K562 (cell line): ENCODE data around the gene AKAP7. TPM values are rescaled to one million over a fixed set of nuclear protein-coding genes. Genes with fewer than 3 reads are reported as not detected.

Experiments
- ATAC-seq: fragments of 200-7000 bp; cut with Tn5 transposase; 3 replicates; pipeline ENCODE4 v1.9.1; 2020; ENCODE audit warnings: moderate library complexity
- BruUV-seq: library from RNA; stranded (reverse); fragments of 400-500 nt; replicated peaks from 2 replicates; lab custom pipeline; 2021; lab: Mats Ljungman, UMichigan
- CTCF ChIA-PET: fragments of 300-600 bp; formaldehyde crosslinking; extraction: SDS; loops from one replicate; lab custom pipeline; 2021; ENCODE audit warnings: low intra/inter-chr PET ratio; lab: Yijun Ruan, JAX
- POLR2A ChIA-PET: fragments of 300-600, 350-650 bp; sonication (Branson Sonifier 250); formaldehyde crosslinking; extraction: SDS; loops from one replicate; lab custom pipeline; 2021; ENCODE audit warnings: antibody characterized with exemption, inconsistent platforms; lab: Yijun Ruan, JAX
- DNase-seq, 4 experiments: peaks; one replicate each; pipeline versions ENCODE4 v3.0.0 to v3.0.0-alpha.2; 2011 to 2018; ENCODE audit warnings: low spot score in 3 of 4, mixed read lengths in 3 of 4; ENCODE audit errors: extremely low read depth in 1 of 4
- FAIRE-seq: peaks from 2 replicates; lab custom pipeline; 2011; peaks lifted over from hg19 to GRCh38; lab: Jason Lieb, UNC
- H2AFZ ChIP-seq: 2 replicates; pipeline ENCODE4 v1.6.0; 2011; ENCODE audit warnings: low read depth, low read length, control low read depth, inconsistent platforms
- H3K27ac ChIP-seq: fragments of 200-600 bp; 3 replicates; pipeline ENCODE4 v1.8.0; 2011; ENCODE audit warnings: low read depth, mild to moderate bottlenecking, control low read depth, inconsistent platforms, low read length, moderate library complexity, mixed read lengths; ENCODE audit errors: extremely low read depth
- H3K27me3 ChIP-seq, 2 experiments: fragments of 300-600 bp in 1 of 2; 2 replicates in 1 of 2; 3 replicates in 1 of 2; pipeline versions ENCODE4 v1.6.0 to v1.8.0; 2011; ENCODE audit warnings: inconsistent platforms in 2 of 2, low read length in 2 of 2, mild to moderate bottlenecking in 1 of 2, mixed read lengths in 1 of 2, moderate library complexity in 1 of 2; ENCODE audit not compliant: control insufficient read depth in 2 of 2, insufficient read depth in 2 of 2
- H3K36me3 ChIP-seq: fragments of 300-600 bp; 3 replicates; pipeline ENCODE4 v1.8.0; 2011; ENCODE audit warnings: mild to moderate bottlenecking, low read length, inconsistent platforms; ENCODE audit not compliant: control insufficient read depth, insufficient read depth
- H3K4me1 ChIP-seq, 2 experiments: fragments of 200-600 bp in 1 of 2; replicated peaks in 1 of 2; 2 replicates in 1 of 2; 3 replicates in 1 of 2; pipeline versions ENCODE4 v1.5.1 to v1.8.0; 2011; ENCODE audit warnings: inconsistent platforms in 2 of 2, low read length in 2 of 2, mild to moderate bottlenecking in 1 of 2, mixed read lengths in 1 of 2, moderate library complexity in 1 of 2; ENCODE audit not compliant: control insufficient read depth in 2 of 2, insufficient read depth in 2 of 2
- H3K4me2 ChIP-seq: 2 replicates; pipeline ENCODE4 v1.6.1; 2011; ENCODE audit warnings: low read length, control low read depth, inconsistent platforms, mixed read lengths; ENCODE audit not compliant: insufficient read depth
- H3K4me3 ChIP-seq: fragments of 200-600 bp; sonication (generic), shearing (Covaris generic); 2 replicates; pipeline ENCODE4 v1.5.1; 2016; ENCODE audit warnings: control low read depth, inconsistent platforms
- H3K79me2 ChIP-seq: fragments of 200-600 bp; 3 replicates; pipeline ENCODE4 v1.8.0; 2011; ENCODE audit warnings: low read length, inconsistent platforms; ENCODE audit not compliant: control insufficient read depth, insufficient read depth
- H3K9ac ChIP-seq, 2 experiments: 2 replicates each; pipeline versions ENCODE4 v1.6.0 to v1.6.1; 2011; ENCODE audit warnings: low read depth in 2 of 2, low read length in 2 of 2, control low read depth in 1 of 2, inconsistent platforms in 1 of 2, mild to moderate bottlenecking in 1 of 2, mixed read lengths in 1 of 2; ENCODE audit not compliant: insufficient read depth in 1 of 2
- H3K9me1 ChIP-seq: one replicate; pipeline ENCODE4 v1.6.0; 2011; ENCODE audit warnings: inconsistent platforms, mild to moderate bottlenecking, low read length, moderate library complexity; ENCODE audit not compliant: control insufficient read depth, insufficient read depth
- H3K9me3 ChIP-seq: replicated peaks from 2 replicates; pipeline ENCODE4 v1.5.1; 2011; ENCODE audit warnings: low read depth, low read length, inconsistent platforms; ENCODE audit not compliant: control insufficient read depth, insufficient read depth
- H4K20me1 ChIP-seq: replicated peaks from 2 replicates; pipeline ENCODE4 v1.6.1; 2011; ENCODE audit warnings: low read length, inconsistent platforms, mixed read lengths; ENCODE audit not compliant: control insufficient read depth, insufficient read depth
- EHMT2 ChIP-seq: fragments of 450-650 bp; IDR thresholded peaks from 2 replicates; pipeline ENCODE4 v1.6.1; 2018; ENCODE audit warnings: antibody characterized with exemption
- HDAC8 ChIP-seq: fragments of 450-650 bp; IDR thresholded peaks from 2 replicates; pipeline ENCODE4 v1.6.1; 2016; ENCODE audit warnings: mild to moderate bottlenecking, missing genetic modification characterization, moderate library complexity, missing compliant biosample characterization
- NFIX ChIP-seq: fragments of 250-450 bp; sonication (Bioruptor Pico); IDR thresholded peaks from 2 replicates; pipeline ENCODE4 v1.4.0; 2020; ENCODE audit warnings: low read depth, mild to moderate bottlenecking, moderate library complexity
- PYGO2 ChIP-seq: fragments of 450-650 bp; IDR thresholded peaks from 2 replicates; pipeline ENCODE4 v1.6.1; 2016; ENCODE audit warnings: mild to moderate bottlenecking, missing genetic modification characterization, moderate library complexity, missing compliant biosample characterization
- SNIP1 ChIP-seq: fragments of 450-650 bp; IDR thresholded peaks from 2 replicates; pipeline ENCODE4 v1.7.1; 2017; ENCODE audit warnings: low read depth, mild to moderate bottlenecking
- ZNF282 ChIP-seq: sonication (generic); formaldehyde crosslinking; IDR thresholded peaks from 2 replicates; pipeline ENCODE4 v1.8.1; 2023; ENCODE audit warnings: missing genetic modification reagents
- WGBS: fragments of 100-300 bp; shearing (Covaris generic); methylation state at CpG from one replicate; pipeline ENCODE4 v1.1.6; 2016; ENCODE audit warnings: low coverage, mixed read lengths; ENCODE audit not compliant: insufficient coverage; ENCODE audit errors: missing lambda C conversion rate; 5-methylcytosine and 5-hydroxymethylcytosine counted together
- in situ Hi-C: fragments of 300-500 bp; cut with MboI; formaldehyde crosslinking; loops from 4 replicates; pipeline ENCODE4 v1.15.0; 2018; ENCODE audit warnings: inconsistent platforms, mixed read lengths
- intact Hi-C: fragments of 100-400 bp; cut with micrococcal nuclease; formaldehyde crosslinking; loops from 2 replicates; pipeline ENCODE4 v1.14.2; 2022
- polyA plus RNA-seq, 8 experiments: library from polyadenylated mRNA; depleted of rRNA in 4 of 8; stranded (reverse) in 5 of 8; unstranded in 3 of 8; fragments of >200 nt; fragmentation: Nextera tagmentation in 2 of 8; fragmentation: Illumina TruSeq in 1 of 8; extraction: Ambion mirVana in 2 of 8; extraction: Trizol in 1 of 8; gene quantifications; 2 replicates each; pipeline versions ENCODE4 v1.2.1 to v1.2.3, GENCODE V29; 2011 to 2014; ENCODE audit warnings: inconsistent platforms in 1 of 8, missing spikeins in 1 of 8
- total RNA-seq, 7 experiments: library from RNA; depleted of rRNA in 6 of 7; stranded (reverse); fragments of >200 nt in 6 of 7; fragmentation: Illumina TruSeq in 2 of 7; extraction: Trizol in 2 of 7; gene quantifications; 2 replicates each; pipeline versions ENCODE4 v1.2.1 to v1.2.3, GENCODE V29; 2011 to 2021; ENCODE audit warnings: low replicate concordance in 1 of 7
- TF ChIP-seq, protein P1 (sequence below), 2 experiments: IDR thresholded peaks; 2 replicates each; pipeline ENCODE4 v1.6.1; 2011; ENCODE audit warnings: borderline replicate concordance in 1 of 2, control low read depth in 1 of 2, low read depth in 1 of 2, low read length in 1 of 2, mild to moderate bottlenecking in 1 of 2, mixed read lengths in 1 of 2, moderate library complexity in 1 of 2; ENCODE audit not compliant: insufficient read depth in 1 of 2, insufficient read length in 1 of 2, poor library complexity in 1 of 2, severe bottlenecking in 1 of 2; ENCODE audit errors: extremely low read depth in 1 of 2
- TF ChIP-seq, protein P2 (sequence below): fragments of 250-450 bp; sonication (Bioruptor Pico); IDR thresholded peaks from 2 replicates; pipeline ENCODE4 v1.9.0; 2021; ENCODE audit warnings: mild to moderate bottlenecking, inconsistent platforms
- TF ChIP-seq, protein P3 (sequence below): sonication (generic); formaldehyde crosslinking; IDR thresholded peaks from 2 replicates; pipeline ENCODE4 v1.5.0; 2020; ENCODE audit warnings: missing genetic modification reagents

AKAP7 gene
- total and polyA plus RNA-seq, 9 of the 15 experiments (the other 6 are each of a cell fraction or from before 2014, with no cell fraction given), result 0.82 to 2.6 (median 1.6) TPM

DNA sequence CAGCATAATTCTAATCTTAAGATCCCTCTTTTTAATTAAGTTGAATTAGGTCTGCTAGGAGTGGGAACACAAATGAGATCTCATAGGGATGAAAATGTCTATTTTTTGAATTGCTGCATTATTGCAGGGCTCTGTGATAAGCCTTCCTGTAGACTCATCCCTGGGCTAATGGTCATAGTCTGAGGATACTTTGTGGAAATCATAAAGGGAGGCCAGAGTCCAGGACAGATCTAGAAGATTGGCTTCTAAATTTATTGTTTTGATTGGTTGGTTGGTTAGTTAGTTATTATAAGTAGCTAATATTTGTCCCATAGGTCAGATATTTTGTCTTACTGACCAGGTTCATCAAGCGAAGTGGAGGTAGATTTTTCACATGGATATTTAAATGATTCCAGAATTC, 142.3 kb downstream of the AKAP7 start:
- no peak for FAIRE-seq
- Histone ChIP-seq H3K79me2 (no peaks in the 10 kb centered on the region), H3K36me3 (no peaks in the 10 kb centered on the region), H3K9me3 (no peaks in the 10 kb centered on the region), H3K9me1 (no peaks in the 10 kb centered on the region), H4K20me1 (no peaks in the 10 kb centered on the region), H3K27me3 (no peaks in the 10 kb centered on the region), H3K4me2 (no peak overlapping the region), H3K4me1 (no peaks in the 10 kb centered on the region), H3K9ac (no peak overlapping the region), H2AFZ (no peak overlapping the region), H3K27ac (no peak overlapping the region), H3K4me3 (no peak overlapping the region)
- WGBS, result 13% methylated on average over 1 of the region's 1 CpG
- no peak for DNase-seq
- TF ChIP-seq, protein P1, sequence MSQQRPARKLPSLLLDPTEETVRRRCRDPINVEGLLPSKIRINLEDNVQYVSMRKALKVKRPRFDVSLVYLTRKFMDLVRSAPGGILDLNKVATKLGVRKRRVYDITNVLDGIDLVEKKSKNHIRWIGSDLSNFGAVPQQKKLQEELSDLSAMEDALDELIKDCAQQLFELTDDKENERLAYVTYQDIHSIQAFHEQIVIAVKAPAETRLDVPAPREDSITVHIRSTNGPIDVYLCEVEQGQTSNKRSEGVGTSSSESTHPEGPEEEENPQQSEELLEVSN (IDR thresholded peaks at IDR 0.05; ENCODE audit: borderline replicate concordance in 1 of 2, extremely low read depth in 1 of 2, insufficient read depth in 1 of 2, insufficient read length in 1 of 2, low read depth in 1 of 2, low read length in 1 of 2, poor library complexity in 1 of 2, severe bottlenecking in 1 of 2), result no peak
- TF ChIP-seq NFIX (no peak), ZNF282 (no peak), HDAC8 (tag) (no peak), EHMT2 (no peak), SNIP1 (no peak), PYGO2 (no peak)
- TF ChIP-seq, protein P2, sequence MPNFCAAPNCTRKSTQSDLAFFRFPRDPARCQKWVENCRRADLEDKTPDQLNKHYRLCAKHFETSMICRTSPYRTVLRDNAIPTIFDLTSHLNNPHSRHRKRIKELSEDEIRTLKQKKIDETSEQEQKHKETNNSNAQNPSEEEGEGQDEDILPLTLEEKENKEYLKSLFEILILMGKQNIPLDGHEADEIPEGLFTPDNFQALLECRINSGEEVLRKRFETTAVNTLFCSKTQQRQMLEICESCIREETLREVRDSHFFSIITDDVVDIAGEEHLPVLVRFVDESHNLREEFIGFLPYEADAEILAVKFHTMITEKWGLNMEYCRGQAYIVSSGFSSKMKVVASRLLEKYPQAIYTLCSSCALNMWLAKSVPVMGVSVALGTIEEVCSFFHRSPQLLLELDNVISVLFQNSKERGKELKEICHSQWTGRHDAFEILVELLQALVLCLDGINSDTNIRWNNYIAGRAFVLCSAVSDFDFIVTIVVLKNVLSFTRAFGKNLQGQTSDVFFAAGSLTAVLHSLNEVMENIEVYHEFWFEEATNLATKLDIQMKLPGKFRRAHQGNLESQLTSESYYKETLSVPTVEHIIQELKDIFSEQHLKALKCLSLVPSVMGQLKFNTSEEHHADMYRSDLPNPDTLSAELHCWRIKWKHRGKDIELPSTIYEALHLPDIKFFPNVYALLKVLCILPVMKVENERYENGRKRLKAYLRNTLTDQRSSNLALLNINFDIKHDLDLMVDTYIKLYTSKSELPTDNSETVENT (CRISPR knock-in tag), result no peak
- TF ChIP-seq, protein P3, sequence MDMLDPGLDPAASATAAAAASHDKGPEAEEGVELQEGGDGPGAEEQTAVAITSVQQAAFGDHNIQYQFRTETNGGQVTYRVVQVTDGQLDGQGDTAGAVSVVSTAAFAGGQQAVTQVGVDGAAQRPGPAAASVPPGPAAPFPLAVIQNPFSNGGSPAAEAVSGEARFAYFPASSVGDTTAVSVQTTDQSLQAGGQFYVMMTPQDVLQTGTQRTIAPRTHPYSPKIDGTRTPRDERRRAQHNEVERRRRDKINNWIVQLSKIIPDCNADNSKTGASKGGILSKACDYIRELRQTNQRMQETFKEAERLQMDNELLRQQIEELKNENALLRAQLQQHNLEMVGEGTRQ (CRISPR knock-in tag), result no peak
- ChIA-PET POLR2A (no interaction called here), CTCF (no interaction called here)
- in situ Hi-C loops, result no loop called here
- no TSS peak for BruUV-seq
- ATAC-seq, result no peak
- intact Hi-C loops, result no loop called here
